HG03432 (cell line): ENCODE results near the gene CACNA1C.

Experiments
- ATAC-seq: cut with Tn5 transposase; IDR thresholded peaks from one replicate; pipeline ENCODE4 v1.9.1; 2021; ENCODE audit warnings: mild to moderate bottlenecking, moderate library complexity; ENCODE audit not compliant: unreplicated experiment

Gene CACNA1C

DNA sequence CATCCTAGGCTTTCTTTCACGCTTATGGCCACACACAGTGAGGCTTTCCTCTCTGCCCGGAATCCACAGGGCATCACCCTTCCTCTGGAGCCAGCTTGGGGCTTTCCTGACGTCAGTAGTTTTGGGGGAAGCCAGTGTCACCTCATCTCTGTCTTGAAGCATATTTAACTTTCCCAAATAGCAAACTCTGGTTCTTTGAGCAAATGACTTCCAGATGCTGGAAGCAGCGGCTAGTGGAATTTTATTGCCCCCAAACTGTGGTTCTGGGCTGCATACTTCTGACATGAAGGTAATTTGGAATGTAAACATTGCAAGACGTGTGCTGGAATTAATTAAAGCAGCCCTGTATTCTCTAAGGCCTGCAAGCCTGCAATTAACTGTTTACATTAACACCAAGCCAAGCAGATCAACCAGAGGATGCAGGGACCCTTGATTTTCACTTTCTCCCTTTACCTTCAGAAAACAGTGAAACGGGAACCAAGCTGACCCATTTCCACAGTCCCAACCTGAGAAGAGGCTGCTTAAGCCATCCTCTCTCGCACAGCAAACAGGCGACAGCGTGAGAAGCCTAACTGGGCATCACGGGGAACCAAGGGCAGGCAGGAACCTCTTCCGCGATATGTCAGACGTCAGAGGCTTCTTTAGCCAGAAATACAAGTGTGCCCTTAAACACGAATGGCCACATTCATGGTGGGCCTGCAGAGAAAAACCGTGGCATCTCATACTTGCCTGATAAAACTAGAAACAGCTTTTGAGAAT is 258.4 kb downstream of the CACNA1C start:
- no peak for ATAC-seq

DNA sequence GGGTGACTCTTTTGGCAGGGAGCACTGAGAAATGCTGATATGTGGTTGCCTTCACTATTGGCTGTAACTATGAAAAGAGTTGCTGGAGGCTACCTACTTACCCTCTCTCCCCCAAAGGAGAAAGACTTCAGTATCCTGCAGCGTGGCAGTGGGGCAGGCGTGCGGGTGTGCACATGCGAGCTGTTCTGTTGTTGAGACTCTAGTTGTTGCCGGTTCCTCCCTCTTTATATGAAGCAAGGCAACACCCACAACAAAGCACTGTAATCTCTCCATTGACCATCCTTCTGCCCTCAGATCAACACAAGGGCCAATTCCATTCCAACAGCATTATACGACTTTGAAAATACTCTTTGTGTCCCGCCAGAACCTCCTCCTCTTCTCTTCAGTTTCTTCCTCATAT is 259.4 kb downstream of the CACNA1C start:
- ATAC-seq = no peak

DNA sequence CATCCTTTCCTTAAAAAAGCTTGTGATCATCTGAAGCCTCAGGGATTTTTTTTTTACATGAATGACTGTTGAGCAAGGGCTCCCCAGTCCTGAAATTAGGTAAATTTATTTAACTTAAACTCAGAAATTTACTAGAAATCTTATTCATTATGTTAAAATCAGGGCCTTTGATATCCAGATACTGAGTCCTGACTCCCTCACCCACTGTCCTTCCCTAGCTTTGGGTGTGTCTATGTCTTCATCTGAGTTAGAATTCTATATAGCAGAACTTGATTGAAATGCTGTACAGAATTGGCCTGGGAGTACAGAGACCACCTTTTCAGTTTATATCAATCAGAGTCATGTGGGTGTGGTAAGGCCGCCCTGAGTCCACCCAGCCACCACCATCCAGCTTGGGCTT is 260.0 kb downstream of the CACNA1C start:
- no peak for ATAC-seq

DNA sequence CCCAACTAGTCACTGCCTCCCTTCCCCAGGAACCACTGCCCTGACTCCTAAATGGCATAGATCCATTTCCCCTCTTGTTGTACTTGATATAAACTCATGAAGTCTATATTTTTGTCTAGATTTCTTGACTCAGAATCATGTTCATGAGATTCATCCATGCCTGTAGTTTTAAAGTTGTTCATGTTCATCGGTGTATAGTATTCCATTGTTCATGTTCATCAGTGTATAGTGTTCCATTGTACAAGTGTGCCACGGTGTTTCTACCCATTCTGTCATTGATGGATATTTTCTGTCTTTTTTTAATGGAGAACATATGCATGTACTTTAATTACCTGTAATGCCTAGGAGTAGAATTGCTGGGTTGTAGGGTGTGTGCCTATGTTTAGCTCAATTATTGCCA is 261.7 kb downstream of the CACNA1C start:
- ATAC-seq = no peak

DNA sequence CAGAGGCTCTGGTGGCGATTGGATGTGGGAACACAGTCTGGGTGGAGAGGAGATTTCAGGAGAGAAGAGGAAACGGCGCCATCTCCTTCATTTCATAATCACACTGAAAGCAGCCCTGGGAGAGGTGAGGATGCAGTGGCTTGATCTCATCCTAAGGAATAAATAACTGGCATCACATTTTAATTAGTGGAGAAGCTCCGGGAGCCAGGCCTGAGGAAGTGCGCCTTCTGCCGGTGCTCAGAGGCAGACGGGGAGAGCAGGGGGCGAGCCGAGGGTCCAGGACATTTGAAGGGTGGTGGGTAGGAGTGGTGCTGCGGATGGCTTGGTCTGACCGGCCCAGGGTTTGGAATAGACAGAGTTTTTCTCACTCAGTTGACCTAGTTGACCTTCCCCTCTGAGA is 265.0 kb downstream of the CACNA1C start:
- no peak for ATAC-seq

DNA sequence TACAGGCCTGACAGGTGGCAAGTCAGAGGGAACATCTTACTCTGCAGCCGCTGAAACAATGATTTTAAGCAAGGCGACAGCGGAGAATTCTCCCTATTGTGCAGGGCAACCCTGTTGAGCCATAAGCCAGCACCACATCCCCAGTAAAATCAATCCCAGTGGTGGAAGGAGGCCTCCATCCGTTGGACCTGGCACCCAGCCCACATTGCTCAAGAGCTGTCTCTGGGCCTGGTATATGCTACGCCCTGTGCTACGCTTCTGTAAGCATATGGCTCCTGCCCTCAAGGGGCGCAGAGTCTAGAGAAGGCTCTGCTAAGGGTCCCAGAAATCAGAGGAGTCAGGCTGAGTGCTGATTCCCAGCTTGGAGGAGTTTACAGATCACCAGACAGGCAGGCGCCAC is 265.5 kb downstream of the CACNA1C start:
- ATAC-seq = no peak

DNA sequence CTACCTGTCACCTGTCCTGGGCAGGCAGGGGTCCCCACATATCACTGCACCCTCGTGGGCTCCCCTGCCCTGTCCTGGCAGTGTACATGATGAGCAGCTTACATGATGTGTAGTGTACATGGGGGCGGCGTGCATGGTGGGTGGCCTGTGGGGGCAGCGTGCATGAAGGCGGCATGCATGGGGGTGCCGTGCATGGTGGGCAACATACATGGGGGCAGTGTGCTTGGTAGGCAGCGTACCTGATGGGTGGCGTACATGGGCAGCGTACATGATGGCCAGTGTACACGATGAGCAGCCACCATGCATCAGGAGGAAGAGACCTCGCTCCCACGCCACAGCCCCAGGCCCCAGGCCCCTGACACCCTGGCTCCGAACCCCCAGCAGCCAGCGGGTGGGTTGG is 266.3 kb downstream of the CACNA1C start:
- ATAC-seq = no peak

DNA sequence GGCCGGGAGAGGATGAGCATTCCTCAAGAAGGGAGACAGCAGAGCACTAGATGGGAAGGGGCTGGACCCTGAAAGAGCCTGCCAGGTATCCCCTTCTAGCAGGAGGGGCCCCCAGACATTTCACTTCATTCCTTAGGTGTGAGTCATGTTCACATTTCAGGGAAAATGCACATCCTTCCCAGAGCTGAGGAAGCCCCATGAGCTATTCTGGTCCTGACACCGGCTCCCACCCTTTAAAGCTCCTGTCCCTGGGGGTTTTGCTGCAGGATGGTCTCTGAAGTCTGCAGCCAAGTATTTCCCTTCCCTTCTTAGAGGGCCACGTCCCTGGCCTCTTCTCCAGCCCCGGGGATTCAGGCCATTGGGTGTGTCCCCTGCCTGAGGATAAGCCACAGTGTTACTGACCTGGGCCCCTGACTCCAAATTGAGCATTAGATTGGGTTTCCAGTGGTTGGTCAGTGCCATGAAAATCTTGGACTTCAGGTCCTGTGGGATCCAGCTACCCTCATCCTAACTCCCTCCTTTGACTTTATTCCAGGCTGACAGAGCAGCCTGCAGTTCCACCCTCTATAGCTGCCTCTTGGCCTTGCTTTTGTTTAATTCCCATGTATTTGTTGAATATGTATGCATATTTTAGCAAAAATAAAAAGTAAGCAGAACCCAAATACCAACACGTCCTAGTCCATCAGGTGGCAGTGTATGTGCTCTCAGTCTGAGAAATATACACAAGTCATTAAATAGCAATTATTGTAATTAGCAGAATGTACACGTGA is 267.1 kb downstream of the CACNA1C start:
- no peak for ATAC-seq

DNA sequence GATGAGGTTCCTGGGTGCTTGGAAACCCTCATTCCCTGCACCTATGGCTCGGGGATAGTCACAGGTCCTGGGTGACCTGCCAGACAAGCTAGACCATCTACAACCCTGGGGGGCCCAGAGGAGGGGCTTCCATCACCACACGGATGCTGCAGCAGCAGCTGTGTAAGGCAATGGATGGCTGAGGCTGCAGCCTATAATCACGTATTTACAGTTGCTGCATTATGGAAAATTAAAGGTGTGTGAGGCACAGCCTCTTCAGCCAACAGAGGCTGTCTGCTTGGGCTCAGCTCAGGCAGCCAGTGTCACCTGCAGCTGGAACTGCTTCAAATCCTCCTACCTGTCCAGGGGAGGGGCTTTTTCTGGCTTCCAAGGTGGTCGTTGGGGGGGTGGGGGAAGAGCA is 268.1 kb downstream of the CACNA1C start:
- ATAC-seq = no peak

DNA sequence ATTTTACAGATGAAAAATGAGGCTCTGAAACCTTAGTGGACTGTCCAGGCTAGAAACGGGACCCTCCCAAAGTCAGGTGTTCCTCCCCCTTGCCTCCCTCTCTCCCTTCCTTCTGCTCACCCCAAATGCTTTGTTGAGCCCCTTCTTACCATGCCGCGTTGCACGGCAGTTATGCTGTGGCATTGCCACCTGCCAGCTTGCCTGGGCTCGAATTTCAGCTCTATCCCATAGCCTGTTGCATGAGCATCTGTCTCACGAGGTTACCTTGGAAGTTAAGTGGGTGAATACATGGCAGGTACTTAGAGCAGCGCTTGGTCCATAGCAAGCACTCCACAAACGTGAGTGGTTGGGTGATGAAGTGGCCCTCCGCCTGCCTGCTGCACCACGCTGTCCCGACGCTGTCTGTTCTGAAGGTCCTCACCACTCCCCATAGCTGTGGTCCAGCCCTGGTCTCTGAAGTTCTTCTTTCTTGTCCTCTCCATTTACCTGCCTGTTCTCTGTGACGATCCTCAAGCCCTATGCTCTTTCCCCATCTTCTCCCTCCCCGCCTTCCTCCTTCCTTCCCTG is 269.9 kb downstream of the CACNA1C start:
- no peak for ATAC-seq

DNA sequence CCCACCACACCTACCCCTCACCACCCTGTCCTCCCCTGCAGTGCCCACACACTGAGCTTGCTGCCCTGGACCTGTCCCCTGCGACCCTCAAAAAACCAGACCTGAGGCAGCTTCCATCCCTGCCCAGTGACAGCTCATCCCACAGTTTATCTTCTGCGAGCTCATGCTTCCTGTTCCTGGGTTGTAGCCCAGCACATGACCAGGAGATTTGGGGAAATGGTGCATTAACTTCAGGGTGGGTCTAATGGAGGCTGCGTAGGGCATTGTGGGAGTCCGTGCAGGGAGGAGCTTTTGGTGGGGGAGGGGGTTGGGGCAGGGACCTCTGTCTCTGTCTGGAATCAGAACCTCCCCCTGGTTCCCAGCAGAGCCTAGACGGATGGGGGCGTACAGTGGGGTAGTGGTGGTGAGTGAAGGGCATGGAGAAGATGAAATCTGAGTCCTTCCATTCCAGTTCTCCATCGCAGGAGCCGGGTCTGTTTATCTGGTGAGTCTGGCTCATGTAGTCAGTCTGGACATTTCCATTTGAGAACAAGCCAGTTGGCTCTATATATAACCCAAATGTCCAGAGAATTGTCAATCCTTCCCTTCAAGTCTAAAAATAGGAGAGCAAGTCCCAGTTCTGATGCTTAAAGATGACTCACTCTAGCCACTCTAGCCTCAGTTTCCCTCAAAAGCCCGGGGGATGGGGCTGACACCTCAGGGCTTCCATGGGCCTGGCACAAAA is 270.9 kb downstream of the CACNA1C start:
- no peak for ATAC-seq

DNA sequence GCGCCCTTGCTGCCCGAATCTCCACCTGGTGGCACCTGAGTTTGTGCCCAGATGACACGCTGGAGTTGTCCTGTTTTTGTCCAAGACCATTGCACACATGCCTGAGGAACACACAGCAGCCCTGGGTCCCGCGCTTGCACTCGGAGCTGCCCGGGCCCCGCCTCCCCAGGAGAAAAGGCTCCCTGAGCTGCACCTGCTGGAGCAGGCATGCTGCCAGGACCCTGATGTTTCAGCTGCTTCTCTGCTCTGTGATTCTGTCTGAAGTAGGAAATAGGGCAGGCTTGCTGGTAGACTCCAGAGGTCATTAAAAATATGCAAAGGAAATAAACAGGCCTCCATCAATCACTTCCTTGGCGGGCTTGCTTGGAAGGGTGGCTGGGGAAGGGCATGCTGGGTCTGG is 271.6 kb downstream of the CACNA1C start:
- ATAC-seq = no peak

DNA sequence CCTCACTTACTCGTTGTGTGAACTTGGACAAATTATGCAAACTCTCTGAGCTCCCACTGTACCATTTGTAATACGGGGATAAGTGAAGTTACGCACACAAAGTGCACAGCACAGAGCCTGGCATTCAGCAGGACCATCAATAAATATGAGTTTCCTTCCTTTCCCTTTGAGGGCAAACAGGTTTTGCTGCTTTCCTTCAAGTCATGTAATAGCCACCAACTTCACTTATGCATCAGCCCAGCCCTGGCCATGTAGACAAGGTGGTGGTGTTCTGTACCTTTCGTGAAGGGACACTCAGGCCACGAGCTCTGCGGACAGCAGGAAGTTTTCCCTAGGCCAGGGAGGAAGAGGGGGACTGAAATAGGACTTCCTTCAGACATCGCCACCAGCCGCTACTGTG is 272.7 kb downstream of the CACNA1C start:
- ATAC-seq = no peak

DNA sequence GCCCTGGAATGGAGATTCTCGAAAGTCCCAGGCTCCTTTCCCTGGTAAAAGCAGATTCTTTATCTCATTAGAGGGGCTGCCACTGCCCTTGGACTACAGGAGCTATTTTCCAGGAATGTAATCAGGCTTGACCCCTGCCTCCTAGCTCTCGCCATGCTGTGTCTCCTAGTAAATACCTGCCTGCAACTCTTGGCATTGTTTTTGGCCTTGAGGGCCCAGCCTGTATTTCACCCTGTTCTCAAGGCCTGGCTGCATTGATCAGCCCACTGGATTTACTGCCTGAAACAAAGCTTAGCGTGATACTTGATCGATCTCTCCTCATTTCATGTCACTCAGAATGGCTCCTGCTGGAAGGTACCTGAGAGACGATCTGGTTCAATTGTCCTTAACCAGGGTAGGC is 273.7 kb downstream of the CACNA1C start:
- no peak for ATAC-seq

DNA sequence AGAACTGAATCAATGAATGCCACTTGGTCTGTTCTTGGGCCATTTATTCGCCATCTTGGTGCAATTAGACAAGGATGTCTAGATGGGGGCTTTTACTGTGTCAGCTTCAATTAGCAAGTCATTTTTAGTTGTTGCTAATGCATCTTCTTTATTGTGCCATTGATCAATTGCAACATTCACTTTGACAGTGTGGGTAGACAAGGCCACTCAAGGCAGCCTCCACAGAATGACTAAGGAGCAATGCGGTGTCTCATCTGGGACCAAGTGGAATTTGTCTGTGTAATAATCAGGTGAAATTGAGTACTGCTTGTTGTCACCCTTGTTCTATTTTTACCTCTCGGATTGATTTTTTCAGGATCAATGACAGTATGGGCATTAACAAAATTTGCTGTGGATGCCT is 275.9 kb downstream of the CACNA1C start:
- ATAC-seq = no peak

DNA sequence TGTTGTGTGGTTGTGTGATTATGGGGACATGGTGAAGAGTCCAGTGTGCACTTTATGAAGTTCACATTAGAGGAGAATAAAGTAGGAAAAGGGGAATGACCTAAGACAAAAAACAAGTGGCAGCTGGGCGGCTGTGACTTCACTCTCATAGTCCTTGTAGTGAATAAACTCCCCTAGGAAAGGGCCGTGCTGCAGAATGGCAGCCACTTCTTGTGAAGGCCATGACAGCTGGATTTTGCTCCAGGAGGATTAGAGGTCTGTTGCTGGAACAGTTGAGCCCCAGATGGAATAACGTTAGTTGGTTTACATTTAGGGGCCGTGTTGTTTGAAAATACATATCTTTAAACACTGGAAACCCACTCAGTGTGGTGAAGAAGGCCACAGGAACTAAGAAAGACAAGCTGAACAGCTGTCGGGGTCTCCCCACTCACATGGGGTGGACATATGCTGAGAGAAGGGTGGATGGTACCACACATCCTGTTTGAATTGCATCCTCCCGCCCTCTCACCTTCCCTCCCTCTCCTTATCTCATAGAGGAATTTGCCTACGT is 276.9 kb downstream of the CACNA1C start:
- no peak for ATAC-seq

DNA sequence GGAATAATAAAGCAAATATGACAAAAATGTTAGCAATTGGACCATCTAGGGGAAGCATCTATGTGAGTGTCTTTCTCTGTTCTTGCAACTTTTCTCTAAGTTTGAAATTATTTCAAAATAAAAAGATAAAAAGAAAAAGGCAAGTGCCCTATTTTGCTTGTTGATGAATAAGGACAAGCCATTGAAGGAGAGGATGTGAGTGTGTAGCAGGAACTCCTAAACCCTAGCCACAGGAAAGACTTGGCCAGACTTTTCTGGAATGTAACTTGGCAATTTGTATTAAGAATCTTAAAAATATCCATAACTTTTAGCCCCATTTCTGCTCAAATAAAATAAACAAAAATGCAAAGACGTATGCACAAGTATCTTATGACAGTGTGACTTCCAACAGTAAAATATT is 279.4 kb downstream of the CACNA1C start:
- ATAC-seq = no peak

DNA sequence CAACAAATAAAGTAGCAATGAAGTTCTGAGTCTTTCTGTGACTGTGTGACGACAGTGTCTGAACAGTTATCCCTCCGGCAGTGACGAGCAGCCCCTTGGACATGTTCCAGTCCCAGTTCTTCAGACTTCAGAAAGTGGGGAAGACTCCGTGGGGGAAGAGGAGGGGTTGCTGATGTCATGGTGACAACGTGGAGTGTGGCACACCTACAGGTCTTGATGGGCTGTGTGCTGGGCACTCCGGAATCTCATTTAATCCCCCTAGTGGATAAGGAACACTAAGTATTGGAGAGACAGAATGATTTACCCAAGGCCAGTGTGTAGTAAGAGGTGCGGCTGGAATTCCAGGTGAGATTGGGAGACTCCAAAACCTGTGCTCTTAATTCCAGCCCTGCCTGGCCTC is 280.2 kb downstream of the CACNA1C start:
- no peak for ATAC-seq

DNA sequence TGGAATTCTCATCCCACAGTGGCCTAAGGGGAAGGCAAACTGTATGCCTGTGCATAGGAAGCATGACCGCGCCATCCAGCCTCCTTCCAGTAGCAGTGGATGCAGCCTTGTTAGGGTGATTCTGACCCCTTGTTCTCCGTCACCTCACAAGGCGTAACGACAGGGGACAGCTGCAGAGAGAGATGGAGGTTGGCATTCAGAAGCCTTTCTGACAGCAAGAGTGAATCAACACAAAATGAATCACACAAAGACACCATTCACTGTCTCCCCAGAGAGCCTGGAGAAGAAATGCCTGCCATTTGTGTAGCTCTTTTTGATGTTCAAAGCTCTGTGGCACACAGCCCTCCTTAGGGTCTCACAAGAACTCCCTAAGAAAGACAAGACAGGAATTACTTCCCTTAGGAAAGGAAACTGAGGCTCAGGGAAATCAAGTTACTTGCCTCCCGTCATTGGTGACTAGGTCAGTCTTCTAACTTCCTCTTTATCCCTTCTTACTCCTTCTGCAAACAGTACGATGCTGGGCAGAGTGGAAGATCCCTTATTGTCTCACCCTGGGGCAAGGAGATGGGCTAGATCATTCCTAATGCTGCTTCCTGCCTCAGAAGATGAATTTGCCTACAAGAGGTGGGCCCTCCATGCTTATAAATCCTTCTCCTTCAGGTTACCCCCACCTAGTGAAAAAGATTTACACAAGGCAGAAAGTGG is 280.9 kb downstream of the CACNA1C start:
- no peak for ATAC-seq

DNA sequence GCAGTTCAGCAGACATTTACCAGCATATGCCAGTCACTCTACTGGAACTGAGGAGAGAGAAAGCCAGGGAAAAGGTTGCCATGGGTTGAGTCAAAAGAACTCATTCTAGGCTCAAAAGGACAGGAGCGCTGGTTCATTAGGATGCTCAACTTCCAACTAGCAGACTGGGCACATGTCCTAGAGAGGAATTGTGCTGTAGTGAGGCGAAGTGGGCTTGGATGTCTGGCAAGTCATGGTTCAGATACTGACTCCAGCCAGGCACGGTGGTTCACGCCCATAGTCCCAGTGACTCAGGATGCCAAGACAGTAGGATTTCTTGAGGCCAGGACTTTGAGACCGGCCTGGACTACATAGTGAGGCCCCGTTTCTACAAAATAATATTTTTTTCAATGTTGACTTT is 281.5 kb downstream of the CACNA1C start:
- no peak for ATAC-seq

DNA sequence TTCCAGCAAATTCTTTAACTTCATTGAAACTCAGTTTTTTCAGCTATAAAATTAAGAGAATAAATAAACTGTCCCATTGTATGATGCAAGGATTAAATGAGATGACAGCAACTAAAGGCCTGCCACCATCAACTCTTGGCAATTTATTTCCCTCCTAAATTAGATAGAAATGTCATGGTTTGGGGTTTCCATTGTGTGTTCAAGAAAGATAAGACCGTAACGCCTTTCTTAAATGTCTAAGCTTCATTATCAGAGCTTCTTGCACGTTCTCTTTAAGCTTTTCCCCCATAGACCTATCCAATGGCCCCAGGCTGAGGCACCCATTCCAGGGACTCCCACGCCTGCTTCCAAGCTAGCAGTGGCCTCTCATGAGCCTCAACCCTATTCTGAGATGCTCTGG is 281.9 kb downstream of the CACNA1C start:
- no peak for ATAC-seq
